Erythroblast (primary cell): ENCODE measurements around the gene HERC2.

Experiments
- DNase-seq, 2 experiments: peaks; one replicate each; lab custom pipeline; 2025; lab: John Stamatoyannopoulos, UW
- GATA1 ChIP-seq: IDR thresholded peaks from 2 replicates; pipeline ENCODE4 v1.6.1; 2011; ENCODE audit warnings: low read depth, mild to moderate bottlenecking, control low read depth, low read length, moderate library complexity
- POLR2A ChIP-seq: IDR thresholded peaks from 2 replicates; pipeline ENCODE4 v1.6.1; 2011; ENCODE audit warnings: mild to moderate bottlenecking, low read length

The HERC2 gene

GRCh38 chr15:28081594-28081993, 240.4 kb downstream of the HERC2 start:
- TF ChIP-seq POLR2A = no peak
- TF ChIP-seq GATA1 = no peak
- no peak for DNase-seq

GRCh38 chr15:28080386-28080785, 241.6 kb downstream of the HERC2 start:
- DNase-seq = no peak
- TF ChIP-seq POLR2A (no peak), GATA1 (no peak)

- TF ChIP-seq POLR2A (no peak), GATA1 (no peak)
- no peak for DNase-seq
Observed at GRCh38 chr15:28079313-28079969, 242.5 kb downstream of the HERC2 start.

GRCh38 chr15:28078191-28078719, 243.7 kb downstream of the HERC2 start:
- DNase-seq = no peak
- TF ChIP-seq GATA1 = no peak
- no peak for TF ChIP-seq POLR2A

- no peak for DNase-seq
- TF ChIP-seq POLR2A = no peak
- no peak for TF ChIP-seq GATA1
Observed at GRCh38 chr15:28075573-28075972, 246.4 kb downstream of the HERC2 start.

- DNase-seq = no peak
- no peak for TF ChIP-seq POLR2A
- no peak for TF ChIP-seq GATA1
Observed at GRCh38 chr15:28068930-28069329, 253.0 kb downstream of the HERC2 start.

GRCh38 chr15:28066231-28066630, 255.7 kb downstream of the HERC2 start:
- DNase-seq = no peak
- no peak for TF ChIP-seq GATA1
- no peak for TF ChIP-seq POLR2A
